ENCODE measurements around the gene SYT1. TPM values are rescaled to one million over a fixed set of nuclear protein-coding genes. Genes with fewer than 3 reads are reported as not detected.

The SYT1 gene
- total RNA-seq, 1 donor from 2014 or later = 0.79 TPM

DNA sequence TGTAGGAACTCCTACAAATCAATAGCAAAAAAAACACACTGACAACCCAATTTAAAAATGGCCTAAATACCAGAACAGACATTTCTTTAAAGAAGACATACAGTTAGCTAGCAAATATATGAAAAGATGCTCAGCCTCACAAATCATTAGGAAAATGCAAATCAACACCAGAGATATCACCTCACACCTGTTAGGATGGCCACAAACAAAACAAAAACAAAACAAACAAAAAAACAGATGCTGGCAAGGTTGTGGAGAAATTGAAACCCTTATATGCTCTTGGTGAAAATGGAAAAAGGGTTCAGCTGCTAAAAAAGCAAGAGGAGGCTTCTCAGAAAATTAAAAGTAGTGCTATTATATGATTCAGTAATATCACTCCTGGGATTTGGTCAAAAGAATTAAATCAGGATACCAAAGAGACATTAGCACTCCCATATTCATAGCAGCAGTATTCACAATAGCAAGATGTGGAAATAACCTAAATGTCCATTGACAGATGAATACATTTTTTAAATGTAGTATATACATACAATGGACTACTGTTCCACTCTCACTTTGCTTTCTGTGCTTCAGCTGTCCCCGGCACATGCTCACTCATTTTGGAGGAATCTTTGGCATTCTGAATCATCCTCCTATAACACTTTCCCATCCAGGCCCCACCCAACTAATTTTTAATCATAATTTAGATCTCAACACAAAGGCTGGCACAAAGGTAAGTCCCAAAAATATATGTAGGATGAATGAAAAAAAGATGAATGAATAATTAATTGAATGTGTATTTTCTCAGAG, 99.1 kb downstream of the SYT1 start:
- Histone ChIP-seq H3K36me3 (ENCODE audit: control insufficient read depth, insufficient read depth, low read length) (no peaks in the 10 kb centered on the region), H3K27me3 (ENCODE audit: control insufficient read depth, insufficient read depth, low read length) (no peaks in the 10 kb centered on the region), H3K4me3 (ENCODE audit: low read depth, low read length) (no peak overlapping the region)
- FAIRE-seq (no peak), DNase-seq (ENCODE audit: low read depth) (peak; percentile 73)
- no peak for TF ChIP-seq CTCF (IDR thresholded peaks at IDR 0.05; ENCODE audit: insufficient read depth, low read length, severe bottlenecking)

GRCh38 chr12:78964521-78964920, 99.9 kb downstream of the SYT1 start:
- H3K36me3 ChIP-seq (ENCODE audit: control insufficient read depth, insufficient read depth, low read length) = no peaks in the 10 kb centered on the region
- TF ChIP-seq CTCF (IDR thresholded peaks at IDR 0.05; ENCODE audit: insufficient read depth, low read length, severe bottlenecking) = no peak
- DNase-seq (ENCODE audit: low read depth) (no peak), FAIRE-seq (no peak)
- H3K27me3 ChIP-seq (ENCODE audit: control insufficient read depth, insufficient read depth, low read length) = no peaks in the 10 kb centered on the region
- H3K4me3 ChIP-seq (ENCODE audit: low read depth, low read length) = no peak overlapping the region

GRCh38 chr12:78966062-78966461, 101.5 kb downstream of the SYT1 start:
- Histone ChIP-seq H3K36me3 (ENCODE audit: control insufficient read depth, insufficient read depth, low read length) (no peaks in the 10 kb centered on the region), H3K27me3 (ENCODE audit: control insufficient read depth, insufficient read depth, low read length) (no peaks in the 10 kb centered on the region), H3K4me3 (ENCODE audit: low read depth, low read length) (no peak overlapping the region)
- DNase-seq (ENCODE audit: low read depth) = no peak
- no peak for FAIRE-seq
- no peak for TF ChIP-seq CTCF (IDR thresholded peaks at IDR 0.05; ENCODE audit: insufficient read depth, low read length, severe bottlenecking)

- no peaks in the 10 kb centered on the region for H3K27me3 ChIP-seq (ENCODE audit: control insufficient read depth, insufficient read depth, low read length)
- no peak overlapping the region for H3K4me3 ChIP-seq (ENCODE audit: low read depth, low read length)
- no peaks in the 10 kb centered on the region for H3K36me3 ChIP-seq (ENCODE audit: control insufficient read depth, insufficient read depth, low read length)
- DNase-seq (ENCODE audit: low read depth) = no peak
- FAIRE-seq = no peak
- no peak for TF ChIP-seq CTCF (IDR thresholded peaks at IDR 0.05; ENCODE audit: insufficient read depth, low read length, severe bottlenecking)
Observed at GRCh38 chr12:78966926-78967325, 102.4 kb downstream of the SYT1 start.

GRCh38 chr12:78968226-78968625, 103.7 kb downstream of the SYT1 start:
- Histone ChIP-seq H3K27me3 (ENCODE audit: control insufficient read depth, insufficient read depth, low read length) (no peaks in the 10 kb centered on the region), H3K4me3 (ENCODE audit: low read depth, low read length) (no peak overlapping the region), H3K36me3 (ENCODE audit: control insufficient read depth, insufficient read depth, low read length) (no peaks in the 10 kb centered on the region)
- FAIRE-seq = no peak
- no peak for DNase-seq (ENCODE audit: low read depth)
- TF ChIP-seq CTCF (IDR thresholded peaks at IDR 0.05; ENCODE audit: insufficient read depth, low read length, severe bottlenecking) = no peak

GRCh38 chr12:78970041-78970440, 105.5 kb downstream of the SYT1 start:
- no peaks in the 10 kb centered on the region for H3K36me3 ChIP-seq (ENCODE audit: control insufficient read depth, insufficient read depth, low read length)
- no peak for TF ChIP-seq CTCF (IDR thresholded peaks at IDR 0.05; ENCODE audit: insufficient read depth, low read length, severe bottlenecking)
- no peak for FAIRE-seq
- no peak overlapping the region for H3K4me3 ChIP-seq (ENCODE audit: low read depth, low read length)
- H3K27me3 ChIP-seq (ENCODE audit: control insufficient read depth, insufficient read depth, low read length) = no peaks in the 10 kb centered on the region
- peak; percentile 68 for DNase-seq (ENCODE audit: low read depth)

Data from bronchial epithelial cell (primary cell).